Kidney capillary endothelial cell (primary cell): Measurements from ENCODE around the gene GOLGA6L9.
"Not testable (repeated sequence)": the region's sequence is repeated elsewhere in the genome, so short reads cannot be mapped to it uniquely, and the experiment has no call there.

ENCODE experiments used
- DNase-seq: peaks from one replicate; pipeline ENCODE4 v3.0.0-alpha.2; 2018; ENCODE audit warnings: low spot score

GOLGA6L9 gene

GRCh38 chr15:82429693-82430092 lies at the start of gene GOLGA6L9:
Gene GOLGA6L9 (plus strand): TSS chr15:82429816. CDS start chr15:82430080, 264 bp downstream.
- not testable (repeated sequence) for DNase-seq

DNA sequence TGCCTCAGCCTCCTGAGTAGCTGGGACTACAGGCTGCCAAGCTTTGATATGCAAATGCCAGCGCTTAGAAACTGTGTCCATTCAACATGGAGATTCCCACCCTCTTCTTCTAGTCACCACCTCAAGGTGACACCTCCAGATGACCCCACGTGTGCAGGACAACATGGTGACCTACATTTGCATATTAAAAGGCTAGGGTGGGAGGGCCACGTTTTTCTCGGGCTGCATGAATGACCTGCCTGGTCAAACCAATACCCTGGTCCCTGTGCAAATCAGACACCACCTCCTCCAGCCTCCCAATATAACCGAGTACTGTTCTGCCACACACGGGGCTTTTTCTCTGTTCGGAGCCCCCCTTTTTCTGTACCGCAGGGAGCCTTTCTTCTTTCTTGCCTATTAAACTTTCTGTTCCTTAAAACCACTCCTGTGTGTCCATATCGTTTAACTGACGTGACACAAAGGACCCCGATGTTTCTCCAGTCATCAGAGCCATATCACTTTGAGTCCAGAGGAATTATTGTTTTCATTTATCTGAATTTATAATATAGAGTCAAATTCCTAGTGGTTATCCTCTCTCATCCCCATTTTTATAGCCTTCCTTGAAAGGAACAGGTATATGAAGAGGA lies 48.2 kb upstream of the GOLGA6L9 start:
- DNase-seq, result not testable (repeated sequence)

DNA sequence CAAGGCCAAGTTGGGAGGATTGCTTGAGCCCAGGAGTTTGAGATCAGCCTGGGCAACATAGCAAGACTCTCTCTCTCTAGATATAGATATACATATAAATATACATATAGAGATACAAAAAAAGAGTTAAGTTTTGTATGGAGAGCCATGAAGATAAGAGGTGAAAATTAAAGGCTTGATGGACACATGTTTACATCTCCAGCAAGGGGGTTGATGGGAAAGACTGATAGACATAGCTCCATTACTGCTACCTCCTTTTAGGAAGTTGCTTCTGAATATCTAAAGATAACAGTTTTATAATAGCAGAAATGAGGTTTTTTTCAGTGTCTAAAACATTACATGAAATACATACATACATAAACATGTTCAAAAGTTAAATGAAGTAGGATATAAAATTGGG lies 42.4 kb upstream of the GOLGA6L9 start:
- DNase-seq, result not testable (repeated sequence)

DNA sequence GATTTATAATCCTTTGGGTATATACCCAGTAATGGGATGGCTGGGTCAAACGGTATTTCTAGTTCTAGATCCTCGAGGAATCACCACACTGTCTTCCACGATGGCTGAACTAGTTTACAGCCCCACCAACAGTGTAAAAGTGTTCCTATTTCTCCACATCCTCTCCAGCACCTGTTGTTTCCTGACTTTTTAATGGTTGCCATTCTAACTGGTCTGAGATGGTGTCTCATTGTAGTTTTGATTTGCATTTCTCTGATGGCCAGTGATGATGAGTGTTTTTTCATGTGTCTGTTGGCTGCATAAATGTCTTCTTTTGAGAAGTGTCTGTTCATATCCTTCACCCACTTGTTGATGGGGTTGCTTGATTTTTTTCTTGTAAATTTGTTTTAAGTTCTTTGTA lies 39.5 kb upstream of the GOLGA6L9 start:
- not testable (repeated sequence) for DNase-seq

GRCh38 chr15:82392077-82392476 lies 37.5 kb upstream of the GOLGA6L9 start:
- DNase-seq, result not testable (repeated sequence)

DNA sequence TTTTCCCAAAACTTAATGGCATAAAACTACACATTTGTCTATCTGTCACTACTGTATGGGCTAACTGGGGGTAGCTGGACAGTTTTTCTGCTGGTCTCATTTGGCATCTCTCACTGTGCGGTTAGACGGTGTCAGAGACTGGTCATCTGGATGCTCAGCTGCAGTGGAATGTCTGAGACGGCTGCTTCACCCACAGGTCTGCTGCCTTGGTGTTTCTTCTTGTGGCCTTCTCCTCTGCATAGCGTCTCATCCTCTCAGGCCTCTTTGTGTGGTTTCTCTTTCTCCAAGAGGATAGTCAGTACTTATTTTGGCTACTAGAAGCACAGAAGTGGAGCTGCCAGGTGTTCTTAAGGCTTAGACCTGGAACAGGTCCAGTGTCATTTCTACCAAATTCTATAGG lies 35.9 kb upstream of the GOLGA6L9 start:
- no peak for DNase-seq

- DNase-seq, result not testable (repeated sequence)
Observed at GRCh38 chr15:82395788-82396187, 33.8 kb upstream of the GOLGA6L9 start.

DNA sequence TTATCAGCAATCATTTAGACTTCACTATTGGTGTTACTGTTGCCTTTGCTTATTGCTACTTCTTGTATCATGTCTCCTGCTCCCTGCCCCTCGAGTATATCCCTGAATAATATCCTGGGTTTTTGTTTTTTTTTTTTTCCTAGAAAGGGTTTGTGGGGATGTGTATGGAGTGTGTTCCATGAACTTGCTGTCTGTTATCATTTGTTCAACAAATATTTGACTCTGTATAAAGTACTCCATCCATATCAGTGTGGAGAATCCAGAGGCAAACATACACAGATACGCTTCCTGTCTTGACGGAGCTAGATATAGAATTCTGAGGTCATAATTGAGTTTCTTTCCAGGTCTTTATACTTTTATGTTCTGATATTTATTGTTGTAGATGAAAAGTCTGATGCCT lies 31.8 kb upstream of the GOLGA6L9 start:
- DNase-seq, result no peak

GRCh38 chr15:82398785-82399184 lies 30.8 kb upstream of the GOLGA6L9 start:
- DNase-seq, result no peak

- not testable (repeated sequence) for DNase-seq
Observed at GRCh38 chr15:82399366-82400103, 30.1 kb upstream of the GOLGA6L9 start.

GRCh38 chr15:82401918-82402317 lies 27.7 kb upstream of the GOLGA6L9 start:
- DNase-seq, result not testable (repeated sequence)

DNA sequence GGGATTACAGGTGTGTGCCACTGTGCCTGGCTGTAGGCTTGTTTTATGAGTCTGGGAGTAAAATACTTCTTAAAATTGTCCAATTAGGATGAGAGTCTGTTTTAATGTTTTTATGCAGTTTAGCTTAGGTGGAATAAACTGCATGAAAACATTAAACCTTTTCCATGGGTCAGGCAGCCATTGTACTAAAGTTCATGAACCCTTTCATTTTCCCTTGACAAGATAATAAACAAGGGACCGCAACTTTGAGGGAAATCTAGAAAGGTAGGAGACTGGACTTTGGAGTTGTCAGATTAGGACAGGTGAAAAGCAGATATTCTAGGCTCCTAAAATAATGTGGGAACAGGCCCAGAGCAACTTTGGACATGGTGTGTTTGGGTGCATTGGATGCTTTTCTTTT lies 27.3 kb upstream of the GOLGA6L9 start:
- not testable (repeated sequence) for DNase-seq

- not testable (repeated sequence) for DNase-seq
Observed at GRCh38 chr15:82406211-82406610, 23.4 kb upstream of the GOLGA6L9 start.

DNA sequence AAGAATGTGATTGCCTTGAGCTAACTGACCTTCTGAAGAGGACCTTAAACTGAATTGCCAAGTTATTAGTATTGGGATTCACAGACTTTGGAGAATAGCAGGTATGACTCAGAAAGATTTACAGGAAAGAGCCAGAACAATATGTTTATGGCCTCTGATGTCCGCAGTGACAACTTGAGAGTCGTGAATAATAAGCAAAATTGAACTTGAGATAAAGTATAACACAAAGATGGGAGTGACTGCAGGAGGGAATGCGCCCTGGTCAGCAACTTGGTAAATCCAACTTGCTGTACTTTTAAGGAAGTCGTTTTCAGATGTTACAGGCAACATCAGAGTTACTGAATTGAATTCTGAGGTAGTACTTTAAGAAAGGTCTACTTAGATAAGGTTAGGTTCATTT lies 19.3 kb upstream of the GOLGA6L9 start:
- DNase-seq, result peak; percentile 49

- DNase-seq, result not testable (repeated sequence)
Observed at GRCh38 chr15:82411595-82411994, 18.0 kb upstream of the GOLGA6L9 start.

- not testable (repeated sequence) for DNase-seq
Observed at GRCh38 chr15:82414525-82415191, 15.0 kb upstream of the GOLGA6L9 start.

DNA sequence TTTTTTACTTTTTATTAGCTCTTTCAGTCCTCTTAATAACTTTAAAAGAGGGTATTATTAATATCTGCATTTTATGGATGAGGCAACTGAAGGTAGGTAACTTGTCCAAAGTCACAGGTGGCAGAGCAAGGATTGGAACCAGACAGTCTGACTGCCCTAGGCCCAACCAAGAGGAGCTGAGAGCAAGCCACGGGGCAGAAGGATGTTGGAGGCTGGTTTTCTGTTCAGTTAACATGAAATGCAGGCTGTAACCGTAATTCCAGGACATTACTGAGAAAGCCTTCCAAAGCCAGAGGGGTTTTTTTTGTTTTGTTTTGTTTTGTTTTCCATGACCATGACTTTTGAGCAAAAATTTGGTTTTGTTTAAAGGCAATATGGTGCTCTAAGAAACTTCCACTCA lies 9.1 kb upstream of the GOLGA6L9 start:
- DNase-seq, result not testable (repeated sequence)

DNA sequence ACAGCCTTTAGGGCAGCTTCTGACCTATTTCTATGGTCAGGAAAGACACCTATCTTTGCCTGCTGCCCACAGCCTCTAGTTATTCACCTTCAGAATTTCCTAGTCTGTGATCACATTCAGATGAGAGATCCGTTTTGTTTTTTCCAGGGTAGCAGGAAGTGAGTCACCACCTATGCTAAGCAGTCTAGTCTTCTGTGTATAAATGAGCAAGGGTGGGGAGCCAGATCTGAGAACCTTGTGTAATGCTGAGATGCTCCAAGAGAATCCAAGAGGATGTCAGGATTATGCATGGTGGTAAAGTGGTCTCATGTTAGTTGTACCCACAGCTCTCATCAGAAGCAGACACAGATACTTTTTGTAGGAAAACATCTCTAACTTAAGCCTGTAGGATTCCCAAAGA lies 8.7 kb upstream of the GOLGA6L9 start:
- DNase-seq, result not testable (repeated sequence)

GRCh38 chr15:82427117-82427516 lies 2.5 kb upstream of the GOLGA6L9 start:
- not testable (repeated sequence) for DNase-seq

- DNase-seq, result not testable (repeated sequence)
Observed at GRCh38 chr15:82445420-82445819, 15.8 kb downstream of the GOLGA6L9 start.

DNA sequence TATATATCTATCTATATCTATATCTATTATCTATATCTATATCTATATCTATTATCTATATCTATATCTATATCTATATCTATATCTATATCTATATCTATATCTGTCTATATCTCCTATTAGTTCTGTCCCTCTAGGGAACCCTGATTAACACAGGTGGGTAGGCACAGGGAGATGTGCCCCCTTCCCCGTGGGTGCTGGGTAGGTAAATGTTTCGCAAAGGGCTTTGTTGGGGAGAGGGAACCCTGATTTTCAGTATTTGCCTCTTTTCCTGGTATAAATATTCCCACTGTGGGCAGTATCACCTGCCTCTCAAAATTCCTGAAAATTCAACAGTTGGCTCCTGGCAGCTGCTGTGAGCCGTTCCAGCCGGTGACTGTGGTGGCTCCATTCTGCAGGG lies 27.7 kb downstream of the GOLGA6L9 start:
- DNase-seq, result not testable (repeated sequence)

- DNase-seq, result not testable (repeated sequence)
Observed at GRCh38 chr15:82465629-82466028, 36.0 kb downstream of the GOLGA6L9 start.

- DNase-seq, result not testable (repeated sequence)
Observed at GRCh38 chr15:82468205-82468604, 38.6 kb downstream of the GOLGA6L9 start.
